Right ventricle myocardium superior (tissue), 1 donor: ENCODE data around the gene PALLD. TPM values are rescaled to one million over a fixed set of nuclear protein-coding genes. Genes with fewer than 3 reads are reported as not detected.
A peak's percentile ranks its signal among the peaks of the same experiment; 100 is the strongest.
"Not testable (repeated sequence)": the region's sequence is repeated elsewhere in the genome, so short reads cannot be mapped to it uniquely, and the experiment has no call there.

Experiments used
- ATAC-seq: fragments of 200-7000 bp; cut with Tn5 transposase; one replicate; pipeline ENCODE4 v1.9.1; 2020; ENCODE audit warnings: mild to moderate bottlenecking; ENCODE audit not compliant: poor library complexity
- DNase-seq: peaks from one replicate; pipeline ENCODE4 v3.0.0-alpha.2; 2020
- intact Hi-C: fragments of 100-400 bp; cut with DNase I; formaldehyde crosslinking; loops from one replicate; pipeline ENCODE4 v1.11.2; 2022
- total RNA-seq: library from RNA; stranded (reverse); fragmentation: NEBNext Ultra II Directional; extraction: Animal tissue kit (Norgen Biotek cat#: 25700); gene quantifications from one replicate; pipeline ENCODE4 v1.2.1, GENCODE V29; 2021
- donor health status: DM: no; HTN: yes; CAD: no; lungs with severe emphysema.

PALLD gene
- total RNA-seq, 1 donor from 2014 or later, result 979 TPM

GRCh38 chr4:168722391-168722790 is 225.5 kb downstream of the PALLD start:
- ATAC-seq, result no peak
- intact Hi-C loops, result no loop called here
- DNase-seq, result no peak

GRCh38 chr4:168723020-168723419 is 226.2 kb downstream of the PALLD start:
- DNase-seq, result no peak
- intact Hi-C loops, result no loop called here
- ATAC-seq, result peak; percentile 55

GRCh38 chr4:168723569-168723968 is 226.7 kb downstream of the PALLD start:
- ATAC-seq (no peak), DNase-seq (no peak)
- intact Hi-C loops, result no loop called here

GRCh38 chr4:168724243-168724642 is 227.4 kb downstream of the PALLD start:
- no peak for DNase-seq
- intact Hi-C loops, result no loop called here
- no peak for ATAC-seq

- DNase-seq, result no peak
- intact Hi-C loops, result no loop called here
Measured at GRCh38 chr4:168724686-168725411, 228.0 kb downstream of the PALLD start.

GRCh38 chr4:168725930-168726329 is 229.1 kb downstream of the PALLD start:
- intact Hi-C loops, result no loop called here
- DNase-seq, result no peak
- ATAC-seq, result no peak

More at GRCh38 chr4:168724686-168725411, 228.0 kb downstream of the PALLD start:
- no peak for ATAC-seq

- intact Hi-C loops, ATAC-seq, DNase-seq: not testable (repeated sequence)
Measured at GRCh38 chr4:168727181-168727580, 230.3 kb downstream of the PALLD start.

- intact Hi-C loops, result no loop called here
- ATAC-seq (no peak), DNase-seq (no peak)
Measured at GRCh38 chr4:168731006-168731636, 234.3 kb downstream of the PALLD start.

- ATAC-seq (no peak), DNase-seq (no peak)
Measured at GRCh38 chr4:168731706-168732414, 235.0 kb downstream of the PALLD start.

GRCh38 chr4:168732714-168733113 is 235.9 kb downstream of the PALLD start:
- intact Hi-C loops, result no loop called here
- ATAC-seq (no peak), DNase-seq (no peak)

More at GRCh38 chr4:168731706-168732414, 235.0 kb downstream of the PALLD start:
- intact Hi-C loops, result no loop called here

GRCh38 chr4:168734703-168735678 is 238.1 kb downstream of the PALLD start:
- intact Hi-C loops, result no loop called here
- ATAC-seq (peak; percentile 55), DNase-seq (no peak)

- peak; percentile 57 for ATAC-seq
- intact Hi-C loops, result no loop called here
- DNase-seq, result no peak
Measured at GRCh38 chr4:168735735-168736134, 238.9 kb downstream of the PALLD start.

- ATAC-seq (no peak), DNase-seq (no peak)
- intact Hi-C loops, result no loop called here
Measured at GRCh38 chr4:168736860-168737805, 240.3 kb downstream of the PALLD start.

- DNase-seq (no peak), ATAC-seq (no peak)
- intact Hi-C loops, result no loop called here
Measured at GRCh38 chr4:168737806-168738172, 240.9 kb downstream of the PALLD start.

- intact Hi-C loops, result no loop called here
- ATAC-seq, result no peak
- DNase-seq, result no peak
Measured at GRCh38 chr4:168739886-168740285, 243.0 kb downstream of the PALLD start.

GRCh38 chr4:168740691-168741090 is 243.8 kb downstream of the PALLD start:
- ATAC-seq, result no peak
- intact Hi-C loops, result no loop called here
- DNase-seq, result no peak

- intact Hi-C loops, result no loop called here
- ATAC-seq, result peak; percentile 23
- no peak for DNase-seq
Measured at GRCh38 chr4:168741281-168742173, 244.7 kb downstream of the PALLD start.
